Activated gamma-delta T cell treated with Interleukin-2 at 50 U/mL for 16 hours (primary cell): ENCODE measurements around the gene CHST8.
A peak's percentile ranks its signal among the peaks of the same experiment; 100 is the strongest.

ENCODE experiments used
- DNase-seq: peaks from one replicate; pipeline ENCODE4 v3.0.0-alpha.2; 2020

CHST8 gene

DNA sequence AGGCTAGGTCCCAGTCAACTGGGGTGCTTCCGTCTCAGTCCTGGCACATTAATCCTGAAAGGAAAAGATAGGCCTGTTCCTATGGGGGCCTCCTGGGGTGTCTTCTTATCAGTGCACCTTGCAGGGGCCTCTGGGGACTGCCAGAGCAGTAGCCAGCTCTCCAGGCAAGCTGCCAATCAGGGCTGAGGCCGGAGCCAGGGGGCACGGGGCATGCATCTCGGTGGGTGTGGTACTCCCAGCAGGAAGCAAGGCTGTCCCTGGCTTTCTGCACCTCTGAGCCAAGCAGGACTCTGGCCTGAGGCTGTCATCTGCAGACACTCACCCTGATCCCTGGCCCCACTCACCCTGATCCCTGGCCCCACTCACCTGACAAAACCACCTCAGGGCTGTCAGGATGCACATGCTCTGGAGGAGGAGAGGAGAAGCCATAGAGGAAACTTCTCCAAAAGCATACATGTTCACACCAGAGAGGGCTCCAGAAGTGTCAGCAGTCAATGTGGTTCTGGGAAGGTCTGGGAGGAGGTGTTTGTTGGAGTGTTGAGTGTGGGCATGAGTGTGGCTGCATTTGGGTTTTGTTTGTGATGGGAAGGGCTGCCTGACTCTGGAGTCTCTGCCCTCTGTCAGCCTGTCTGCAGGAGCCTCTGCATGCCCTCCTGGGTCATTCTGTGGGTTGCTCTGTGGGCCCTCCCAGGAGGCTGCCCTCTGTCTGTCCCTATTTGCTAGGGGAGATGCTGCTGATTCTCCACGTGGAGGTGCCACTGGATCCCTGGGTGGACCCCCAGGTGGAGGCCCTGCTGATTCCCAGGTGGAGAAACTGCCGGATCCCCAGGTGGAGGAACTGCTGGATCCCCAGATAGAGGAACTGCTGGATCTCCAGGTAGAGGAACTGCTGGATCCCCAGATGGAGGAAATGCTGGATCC lies 152.2 kb downstream of the CHST8 start:
- DNase-seq: no peak

GRCh38 chr19:33774751-33775150 lies 153.0 kb downstream of the CHST8 start:
- DNase-seq: no peak

DNA sequence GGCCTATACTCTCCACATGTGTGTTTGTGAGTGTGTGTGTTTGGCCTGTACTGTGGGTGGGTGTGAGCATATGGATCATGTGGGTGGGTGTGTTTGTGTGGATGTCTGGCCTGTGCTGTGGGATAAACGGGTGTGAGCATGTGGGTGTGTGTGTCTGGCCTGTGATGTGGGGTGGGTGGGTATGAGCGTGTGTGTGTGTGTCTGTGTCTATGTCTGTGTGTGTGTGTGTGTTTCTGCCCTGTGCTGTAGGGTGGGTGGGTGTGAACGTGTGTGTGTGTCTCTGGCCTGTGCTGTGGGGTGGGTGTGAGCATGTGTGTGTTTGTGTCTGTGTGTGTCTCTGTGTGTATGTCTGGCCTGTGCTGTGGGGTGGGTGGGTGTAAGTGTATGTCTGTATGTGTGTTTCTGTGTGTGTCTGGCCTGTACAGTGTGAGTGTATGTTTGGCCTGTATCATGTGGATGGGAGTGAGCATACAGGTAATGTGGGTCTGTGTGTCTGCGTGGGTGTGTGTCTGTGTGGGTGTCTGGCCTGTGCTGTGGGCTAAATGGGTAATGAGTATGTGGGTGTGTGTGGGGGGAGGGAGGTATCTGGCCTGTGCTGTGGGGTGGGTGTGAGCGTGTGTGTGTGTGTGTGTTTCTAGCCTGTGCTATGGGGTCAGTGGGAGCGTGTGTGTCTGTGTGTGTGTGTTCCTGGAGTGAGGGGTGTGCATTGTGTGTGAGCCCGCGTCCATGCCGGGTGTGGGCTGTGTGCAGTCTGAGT lies 154.2 kb downstream of the CHST8 start:
- DNase-seq: no peak

GRCh38 chr19:33777351-33777750 lies 155.6 kb downstream of the CHST8 start:
- no peak for DNase-seq

DNA sequence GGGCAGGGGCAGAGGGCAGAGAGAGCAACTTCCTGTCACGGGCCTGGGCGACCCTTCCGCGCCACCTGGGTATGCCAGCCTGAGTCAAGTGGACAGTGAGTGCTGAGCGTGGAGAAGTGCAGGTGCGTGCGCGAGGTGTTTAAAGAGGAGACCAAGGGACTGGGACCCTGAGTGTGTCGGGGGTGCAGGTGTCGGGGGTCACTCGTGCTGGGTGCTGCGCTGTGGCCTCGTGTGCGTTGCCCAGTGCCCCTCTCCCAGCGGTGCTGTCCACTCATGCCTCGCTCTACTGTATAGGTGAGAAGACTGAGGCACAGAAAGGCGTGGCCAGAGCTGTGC lies 156.0 kb downstream of the CHST8 start:
- DNase-seq: no peak

DNA sequence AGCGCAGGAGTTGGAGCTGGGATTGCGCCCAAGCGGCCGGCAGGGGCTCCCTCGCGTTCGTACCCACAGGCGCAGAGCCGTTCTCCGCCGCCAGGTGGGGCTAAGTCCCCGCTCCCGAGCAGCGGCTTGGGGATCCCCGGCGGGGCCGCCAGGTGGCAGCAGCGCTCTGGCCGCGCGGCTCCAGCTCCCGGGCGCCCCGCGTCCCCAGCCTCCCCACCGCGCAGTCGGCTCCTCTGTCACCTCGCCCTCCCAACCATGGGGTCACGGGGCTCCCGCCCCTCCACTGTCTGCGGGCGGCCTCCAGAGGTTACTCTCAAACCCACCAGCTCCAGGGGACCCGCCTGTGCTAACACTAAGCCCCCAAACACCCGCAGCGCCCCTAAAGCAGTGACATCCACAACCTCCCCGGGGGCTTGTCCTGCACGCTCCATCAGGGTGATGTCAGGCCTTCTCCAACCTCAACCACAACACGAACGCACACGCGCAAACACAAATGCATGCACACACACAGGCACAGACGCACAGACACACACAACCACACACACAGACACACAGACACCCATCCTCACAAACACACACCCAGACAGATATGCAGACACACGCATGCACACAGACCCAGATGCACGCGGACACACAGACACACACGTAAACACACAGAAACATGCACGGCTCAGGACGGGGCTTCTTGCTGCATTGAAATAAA lies 156.5 kb downstream of the CHST8 start:
- DNase-seq: peak; percentile 77

DNA sequence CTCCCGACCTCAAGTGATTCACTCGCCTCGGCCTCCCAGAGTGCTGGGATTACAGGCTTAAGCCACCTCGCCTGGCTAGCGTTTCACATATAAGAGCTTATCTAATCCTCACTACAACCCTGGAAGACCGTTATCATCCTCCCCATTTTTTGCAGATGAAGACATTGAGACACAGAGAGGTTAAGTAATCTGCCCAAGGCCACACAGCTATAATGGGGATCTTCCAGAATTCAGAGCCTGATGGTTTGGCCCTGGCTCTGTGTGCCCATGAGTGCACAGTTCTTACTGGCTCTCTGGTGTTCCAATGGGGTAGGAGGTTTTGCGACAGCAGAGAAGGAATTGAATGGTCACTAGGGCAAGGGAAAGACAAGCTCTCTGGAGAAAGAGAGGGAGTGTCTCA lies 158.1 kb downstream of the CHST8 start:
- no peak for DNase-seq

DNA sequence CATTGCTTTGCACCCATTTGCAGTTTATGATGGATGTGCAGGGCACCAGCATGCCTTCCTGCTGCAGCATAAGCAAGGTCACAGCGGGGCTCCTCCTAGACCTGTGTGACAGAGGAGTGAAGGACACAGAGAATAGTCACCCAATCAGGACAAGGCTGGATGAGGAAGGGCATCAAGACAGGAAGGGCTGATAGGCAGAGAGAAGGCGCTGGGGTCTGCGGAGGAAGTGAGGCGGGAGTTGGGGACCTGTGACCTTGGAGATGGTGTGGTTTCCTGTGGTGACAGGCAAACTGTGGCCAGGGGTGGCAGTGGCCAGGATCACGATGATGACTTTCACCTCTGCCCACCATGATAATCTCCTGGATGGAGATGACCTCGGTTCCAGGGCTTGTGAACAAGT lies 158.5 kb downstream of the CHST8 start:
- no peak for DNase-seq

DNA sequence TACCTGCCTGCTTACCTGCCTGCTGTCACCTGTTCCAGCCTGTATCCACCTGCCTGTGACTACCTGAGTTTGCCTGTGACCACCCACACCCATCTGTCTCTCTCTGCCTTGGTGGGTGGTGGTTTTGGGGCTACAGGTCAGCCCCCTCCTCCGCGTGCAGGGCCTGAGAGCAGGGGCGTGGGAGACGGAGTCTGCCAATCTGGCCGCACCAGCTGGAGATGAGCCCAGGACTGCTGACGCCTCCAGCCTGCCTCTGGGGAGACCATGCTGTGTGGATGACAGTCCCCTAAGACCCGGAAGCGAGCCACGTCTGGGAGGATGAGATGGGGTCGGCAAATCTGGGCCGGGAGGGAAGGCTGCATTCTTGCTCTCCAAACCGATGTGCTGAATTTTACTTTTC lies 159.0 kb downstream of the CHST8 start:
- DNase-seq: no peak

- DNase-seq: no peak
Measured at GRCh38 chr19:33781415-33781935, 159.7 kb downstream of the CHST8 start.

GRCh38 chr19:33781996-33782395 lies 160.2 kb downstream of the CHST8 start:
- DNase-seq: no peak

DNA sequence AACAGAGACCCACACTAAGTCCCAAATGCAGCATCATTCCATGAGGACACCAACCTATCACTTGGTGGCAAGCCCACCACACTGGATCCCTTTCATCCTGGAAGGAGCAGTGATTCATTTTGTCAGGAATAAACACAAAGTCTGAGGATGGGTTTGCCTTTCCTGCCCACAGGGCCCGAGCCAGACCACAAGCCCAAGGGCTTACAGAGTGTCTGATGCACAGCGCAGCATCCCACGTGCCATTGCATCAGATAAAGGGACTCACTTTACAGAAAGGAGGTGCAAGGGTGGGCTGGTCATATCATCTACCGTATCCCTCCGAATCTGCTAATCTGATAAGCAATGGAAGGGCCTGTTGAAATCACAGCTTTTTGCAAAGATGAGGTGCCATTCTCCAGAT lies 162.7 kb downstream of the CHST8 start:
- no peak for DNase-seq

- DNase-seq: no peak
Measured at GRCh38 chr19:33785795-33786194, 164.0 kb downstream of the CHST8 start.

- no peak for DNase-seq
Measured at GRCh38 chr19:33788676-33789075, 166.9 kb downstream of the CHST8 start.

DNA sequence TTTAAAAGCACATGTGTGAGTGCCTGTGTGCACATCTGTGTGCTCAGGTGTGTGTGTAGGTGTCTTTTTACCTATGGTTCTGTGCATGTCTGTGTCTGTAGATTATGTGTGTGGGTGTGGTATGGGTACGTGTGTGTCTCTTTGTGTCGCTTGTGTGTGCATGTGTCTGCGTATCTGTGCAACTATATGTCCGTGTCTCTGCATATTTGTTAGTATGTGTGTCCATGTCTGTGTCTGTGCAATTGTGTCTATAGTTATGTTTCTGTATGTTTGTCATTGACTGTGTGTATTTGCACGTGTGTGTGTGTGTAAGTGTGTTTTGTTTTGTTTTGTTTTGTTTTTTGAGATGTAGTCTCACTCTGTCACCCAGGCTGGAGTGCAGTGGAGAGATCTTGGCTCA lies 167.6 kb downstream of the CHST8 start:
- no peak for DNase-seq

DNA sequence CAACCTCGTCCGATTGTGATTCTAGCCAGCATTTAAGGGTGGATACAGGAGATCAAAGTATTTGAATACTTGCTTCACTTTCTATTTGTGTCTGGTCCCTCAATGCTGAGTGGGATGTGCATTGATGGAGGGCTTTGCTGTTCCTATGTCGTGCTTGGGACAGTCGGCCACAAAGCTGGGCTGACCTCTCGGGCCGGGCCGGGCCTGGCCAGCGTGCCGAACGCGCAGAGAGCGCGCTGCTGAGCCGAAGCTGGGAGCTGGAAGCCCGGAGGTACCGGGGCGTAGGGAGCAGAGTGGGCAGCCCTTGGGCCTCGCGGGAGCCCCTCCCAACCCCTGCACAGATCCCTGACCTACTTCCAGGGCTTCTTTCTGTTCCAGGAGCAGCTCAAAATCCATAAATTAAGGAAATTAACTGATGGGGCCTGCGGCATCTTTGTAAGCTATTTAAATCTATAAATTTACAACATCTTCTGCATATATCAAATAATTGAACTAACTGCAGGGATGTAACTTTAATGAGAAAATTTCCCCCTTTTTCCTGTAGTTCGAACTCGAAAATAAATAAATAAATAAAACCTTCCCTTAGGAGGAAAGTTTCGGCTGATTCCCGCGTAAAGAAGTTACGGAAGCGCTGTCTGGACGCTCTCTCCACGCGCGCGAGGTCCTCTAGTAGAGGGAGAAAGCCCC lies 173.1 kb downstream of the CHST8 start:
- DNase-seq: no peak

- DNase-seq: no peak
Measured at GRCh38 chr19:33795370-33796163, 173.8 kb downstream of the CHST8 start.

GRCh38 chr19:33796164-33796875 lies 174.6 kb downstream of the CHST8 start, which contains the start of gene KCTD15:
KCTD15 (plus strand) TSS chr19:33796870; CDS start chr19:33800455, 3,585 bp downstream.
- DNase-seq: no peak

DNA sequence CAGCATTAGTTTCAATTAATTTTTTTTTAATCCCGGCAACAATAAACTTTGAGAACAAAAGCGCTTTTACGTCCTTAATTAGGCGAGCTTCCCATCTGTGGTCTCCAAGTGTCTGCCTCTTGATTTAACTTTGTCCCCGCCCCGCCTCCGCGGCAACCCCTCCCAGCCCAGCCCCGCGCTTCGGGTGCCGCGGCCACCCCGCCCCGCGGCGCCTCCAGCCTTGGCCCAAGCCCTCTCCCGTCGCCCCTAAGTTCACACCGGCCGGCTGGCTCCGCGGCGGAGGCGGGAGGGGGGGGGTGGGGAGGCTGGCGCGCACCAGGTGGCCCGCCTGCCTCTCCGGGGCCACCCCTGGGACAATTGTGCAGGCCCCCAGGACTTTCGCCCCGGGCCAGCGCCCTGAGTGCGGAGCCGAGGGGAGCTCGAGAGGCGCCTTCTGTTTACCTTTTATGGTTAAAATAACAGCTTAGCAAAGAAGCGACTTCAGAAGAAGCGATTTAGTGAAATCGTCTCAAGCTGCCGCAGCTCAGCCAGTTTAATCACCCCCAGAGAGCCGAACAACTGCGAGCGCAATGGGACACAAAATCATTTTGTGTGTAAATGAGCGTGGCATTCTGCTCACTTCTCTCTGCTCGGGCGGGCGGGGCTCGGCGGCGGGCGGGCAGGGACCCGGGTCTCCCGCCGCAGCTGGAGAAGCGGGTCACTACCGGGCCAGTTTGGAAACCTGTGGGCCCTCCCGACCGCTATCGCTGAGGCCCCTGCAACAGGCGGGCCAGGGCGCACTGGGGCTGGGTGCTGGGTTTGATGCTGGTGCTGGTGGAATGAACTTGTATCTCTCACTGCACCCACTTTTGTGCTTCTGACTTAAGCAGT lies 176.3 kb downstream of the CHST8 start:
- DNase-seq: no peak

GRCh38 chr19:33798681-33799111 lies 176.9 kb downstream of the CHST8 start:
- DNase-seq: no peak
